LNCAP (cell line): ENCODE measurements around the gene LKAAEAR1.

Experiments used
- CTCF ChIP-seq: fragments of 450-650 bp; IDR thresholded peaks from 2 replicates; pipeline ENCODE4 v1.5.1; 2017; ENCODE audit warnings: mild to moderate bottlenecking

LKAAEAR1 gene

DNA sequence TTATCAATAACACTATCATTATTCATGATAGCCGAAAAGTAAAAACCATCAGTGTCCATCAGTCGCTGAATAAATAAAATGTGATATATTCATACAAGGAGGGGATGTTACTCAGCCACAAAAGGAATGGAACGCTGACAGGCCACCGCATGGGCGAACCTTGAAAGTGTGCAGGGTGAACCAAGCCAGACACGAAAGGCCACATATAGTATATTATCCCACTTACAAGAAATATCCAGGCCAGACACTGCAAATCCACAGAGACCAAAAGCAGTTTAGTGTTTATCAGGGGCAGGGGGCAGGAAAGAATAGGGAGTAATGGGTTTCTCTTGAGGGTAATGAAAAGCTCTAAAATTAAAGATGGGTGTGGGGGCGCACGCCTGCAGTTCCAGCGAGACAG, 40.4 kb downstream of the LKAAEAR1 start:
- no peak for TF ChIP-seq CTCF

- TF ChIP-seq CTCF, result no peak
Measured at GRCh38 chr20:64042054-64042781, 42.0 kb downstream of the LKAAEAR1 start.

GRCh38 chr20:64041781-64042053, 42.5 kb downstream of the LKAAEAR1 start:
- TF ChIP-seq CTCF, result no peak

DNA sequence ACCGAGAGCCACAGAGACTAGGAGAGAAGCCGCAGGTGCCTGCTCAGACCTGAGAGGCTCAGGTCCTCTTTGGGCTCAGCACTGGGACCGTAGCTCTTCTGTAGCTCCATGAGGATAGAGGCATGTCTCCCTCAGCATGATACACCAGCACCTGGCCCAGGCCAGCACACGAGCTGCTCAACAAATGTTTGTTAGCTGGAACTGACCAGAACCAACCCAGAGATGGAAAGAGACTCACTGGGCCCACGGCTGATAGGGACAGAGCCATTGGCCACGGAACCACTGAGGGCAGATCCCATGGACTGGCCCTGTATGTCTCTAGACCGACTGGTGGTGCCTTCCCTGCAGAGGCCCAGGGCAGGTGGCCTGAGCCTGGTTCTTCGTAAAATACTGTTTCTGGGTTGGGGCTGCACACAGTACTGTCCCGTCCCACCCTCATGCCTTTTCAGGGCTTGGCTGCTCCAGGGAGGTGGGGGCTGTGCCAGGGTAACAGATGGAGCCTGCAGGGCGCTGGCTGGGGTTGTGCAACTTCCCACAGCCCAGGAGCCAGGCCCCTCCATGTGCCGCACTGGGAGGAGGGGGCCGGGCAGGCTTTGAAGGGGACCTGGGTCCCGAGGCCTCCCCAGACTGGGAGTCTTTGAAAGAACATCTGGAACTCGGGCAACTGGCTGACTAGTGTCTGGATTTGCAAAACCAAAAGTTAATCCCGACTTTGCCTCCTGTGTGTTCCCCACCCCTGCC, 43.0 kb downstream of the LKAAEAR1 start:
- no peak for TF ChIP-seq CTCF

- TF ChIP-seq CTCF, result no peak
Measured at GRCh38 chr20:64040231-64041039, 43.8 kb downstream of the LKAAEAR1 start.

GRCh38 chr20:64039293-64040160, 44.7 kb downstream of the LKAAEAR1 start:
- no peak for TF ChIP-seq CTCF
